ENCODE measurements around the gene CERT1.
"Not testable (repeated sequence)": the region's sequence is repeated elsewhere in the genome, so short reads cannot be mapped to it uniquely, and the experiment has no call there.

CERT1 gene

GRCh38 chr5:75524071-75524470 lies 12.6 kb upstream of the CERT1 start:
- no peak for DNase-seq

- DNase-seq, result no peak
These were observed 11.8 kb upstream of the CERT1 start for GRCh38 chr5:75523275-75523674.

- DNase-seq, result no peak
These were observed 11.1 kb upstream of the CERT1 start for GRCh38 chr5:75522542-75522941.

- no peak for DNase-seq
These were observed 10.6 kb upstream of the CERT1 start for GRCh38 chr5:75522025-75522424.

GRCh38 chr5:75521195-75521594 lies 9.8 kb upstream of the CERT1 start:
- DNase-seq, result no peak

GRCh38 chr5:75519761-75520160 lies 8.3 kb upstream of the CERT1 start:
- DNase-seq, result no peak

GRCh38 chr5:75514323-75514722 lies 2.9 kb upstream of the CERT1 start:
- no peak for DNase-seq

GRCh38 chr5:75513841-75514240 lies 2.4 kb upstream of the CERT1 start:
- no peak for DNase-seq

- no peak for DNase-seq
These were observed 1.1 kb upstream of the CERT1 start for GRCh38 chr5:75512383-75513074.

GRCh38 chr5:75510836-75511434 lies 494 bp downstream of the CERT1 start:
- peak in 41 of 56 donors; percentile 5 to 78 (median 55) for DNase-seq

- DNase-seq, result peak in 7 of 56 donors; percentile 28 to 49 (median 37)
These were observed 1.0 kb downstream of the CERT1 start for GRCh38 chr5:75510417-75510835.

- DNase-seq, result no peak
These were observed 1.5 kb downstream of the CERT1 start for GRCh38 chr5:75509956-75510355.

- DNase-seq, result no peak
These were observed 1.9 kb downstream of the CERT1 start for GRCh38 chr5:75509546-75509945.

- DNase-seq, result no peak
These were observed 3.6 kb downstream of the CERT1 start for GRCh38 chr5:75507841-75508240.

GRCh38 chr5:75505112-75505511 lies 6.3 kb downstream of the CERT1 start:
- DNase-seq, result not testable (repeated sequence)

GRCh38 chr5:75498875-75499274 lies 12.6 kb downstream of the CERT1 start:
- DNase-seq, result not testable (repeated sequence)

- no peak for DNase-seq
These were observed 13.1 kb downstream of the CERT1 start for GRCh38 chr5:75498208-75498777.

- DNase-seq, result no peak
These were observed 15.4 kb downstream of the CERT1 start for GRCh38 chr5:75496026-75496425.

GRCh38 chr5:75491621-75492020 lies 19.8 kb downstream of the CERT1 start:
- DNase-seq, result no peak

- not testable (repeated sequence) for DNase-seq
These were observed 21.6 kb downstream of the CERT1 start for GRCh38 chr5:75489847-75490246.

- DNase-seq, result no peak
These were observed 26.8 kb downstream of the CERT1 start for GRCh38 chr5:75484605-75485004.

GRCh38 chr5:75482482-75482881 lies 28.9 kb downstream of the CERT1 start:
- no peak for DNase-seq

- no peak for DNase-seq
These were observed 30.4 kb downstream of the CERT1 start for GRCh38 chr5:75481024-75481423.
